OCI-LY7 (cell line): ENCODE results near the gene CARTPT.

Experiments
- CTCF ChIP-seq: fragments of 200-600 bp; sonication (generic); conservative IDR thresholded peaks from 2 replicates; pipeline ENCODE4 v1.5.1; 2014; ENCODE audit warnings: mild to moderate bottlenecking, antibody characterized with exemption, low read length, moderate library complexity, mixed read lengths
- EZH2phosphoT487 ChIP-seq: fragments of 200-600 bp; sonication (generic); IDR thresholded peaks from 2 replicates; pipeline ENCODE4 v1.6.1; 2018; ENCODE audit warnings: low read depth, borderline replicate concordance, mild to moderate bottlenecking, mixed run types, antibody characterized with exemption, low read length, moderate library complexity, mixed read lengths

DNA sequence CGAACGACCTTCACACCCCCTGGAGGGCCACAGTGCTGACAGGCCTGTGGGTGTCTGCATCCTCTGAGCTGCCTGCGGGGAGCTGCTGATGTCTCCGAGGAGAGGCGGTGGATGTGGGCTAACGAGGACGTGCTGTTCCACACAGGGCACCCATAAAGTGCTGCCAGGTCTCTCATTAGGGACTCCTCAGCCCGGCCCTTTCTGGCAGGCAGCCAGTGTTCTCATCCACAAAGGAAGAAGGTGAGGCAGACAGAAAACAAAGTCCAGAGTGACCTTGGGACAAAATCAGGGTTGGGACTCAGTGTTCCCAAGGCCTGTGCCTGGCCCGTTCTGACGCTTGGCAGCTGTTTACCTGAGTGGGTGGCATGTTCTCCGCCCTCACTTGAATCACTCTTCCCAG, 29.3 kb downstream of the CARTPT start:
- TF ChIP-seq CTCF (no peak), EZH2phosphoT487 (no peak)
